ENCODE data around the gene CLEC16A.
"Not testable (repeated sequence)": the region's sequence is repeated elsewhere in the genome, so short reads cannot be mapped to it uniquely, and the experiment has no call there.

Gene CLEC16A

GRCh38 chr16:11088074-11088730, 143.8 kb downstream of the CLEC16A start:
- no peak for FAIRE-seq

- FAIRE-seq = no peak
These were observed 144.5 kb downstream of the CLEC16A start for GRCh38 chr16:11088831-11089230.

- FAIRE-seq = no peak
These were observed 145.2 kb downstream of the CLEC16A start for GRCh38 chr16:11089504-11090124.

- FAIRE-seq = no peak
These were observed 145.9 kb downstream of the CLEC16A start for GRCh38 chr16:11090232-11090631.

- no peak for FAIRE-seq
These were observed 146.8 kb downstream of the CLEC16A start for GRCh38 chr16:11091021-11091785.

GRCh38 chr16:11092788-11093571, 148.6 kb downstream of the CLEC16A start:
- no peak for FAIRE-seq

- FAIRE-seq = no peak
These were observed 149.3 kb downstream of the CLEC16A start for GRCh38 chr16:11093572-11094074.

GRCh38 chr16:11094075-11094856, 149.9 kb downstream of the CLEC16A start:
- no peak for FAIRE-seq

GRCh38 chr16:11094857-11095565, 150.6 kb downstream of the CLEC16A start:
- FAIRE-seq = no peak

GRCh38 chr16:11095935-11096334, 151.6 kb downstream of the CLEC16A start:
- FAIRE-seq = no peak

- no peak for FAIRE-seq
These were observed 152.9 kb downstream of the CLEC16A start for GRCh38 chr16:11097094-11097786.

- FAIRE-seq = no peak
These were observed 153.4 kb downstream of the CLEC16A start for GRCh38 chr16:11097787-11098167.

- FAIRE-seq = no peak
These were observed 154.4 kb downstream of the CLEC16A start for GRCh38 chr16:11098601-11099390.

- FAIRE-seq = no peak
These were observed 155.4 kb downstream of the CLEC16A start for GRCh38 chr16:11099672-11100205.

- FAIRE-seq = no peak
These were observed 155.9 kb downstream of the CLEC16A start for GRCh38 chr16:11100239-11100750.

GRCh38 chr16:11101283-11101682, 156.9 kb downstream of the CLEC16A start:
- FAIRE-seq = no peak

GRCh38 chr16:11101695-11102522, 157.5 kb downstream of the CLEC16A start:
- FAIRE-seq = no peak

- FAIRE-seq = no peak
These were observed 158.1 kb downstream of the CLEC16A start for GRCh38 chr16:11102523-11102898.

GRCh38 chr16:11103301-11103700, 158.9 kb downstream of the CLEC16A start:
- not testable (repeated sequence) for FAIRE-seq

Data from TTC549 (cell line).